ENCODE measurements around the gene KDM6B. TPM values are rescaled to one million over a fixed set of nuclear protein-coding genes. Genes with fewer than 3 reads are reported as not detected.
A peak's percentile ranks its signal among the peaks of the same experiment; 100 is the strongest.

The KDM6B gene
- total RNA-seq, 1 experiment from 2014 or later = 29.0 TPM

- DNase-seq = peak; percentile 80
- Mint-ChIP-seq H3K36me3 (ENCODE audit: insufficient read depth, unreplicated experiment) (peaks cover 86% of the 10 kb centered on the region), H3K4me3 (ENCODE audit: low read depth, unreplicated experiment) (peak overlapping the region; percentile 96), H3K27me3 (ENCODE audit: unreplicated experiment) (no peaks in the 10 kb centered on the region), H3K4me1 (ENCODE audit: low read depth, unreplicated experiment) (peaks cover 28% of the 10 kb centered on the region), H3K27ac (ENCODE audit: unreplicated experiment) (peak overlapping the region; percentile 97), H3K9me3 (ENCODE audit: low read depth, unreplicated experiment) (no peaks in the 10 kb centered on the region)
- TF ChIP-seq, protein P1, sequence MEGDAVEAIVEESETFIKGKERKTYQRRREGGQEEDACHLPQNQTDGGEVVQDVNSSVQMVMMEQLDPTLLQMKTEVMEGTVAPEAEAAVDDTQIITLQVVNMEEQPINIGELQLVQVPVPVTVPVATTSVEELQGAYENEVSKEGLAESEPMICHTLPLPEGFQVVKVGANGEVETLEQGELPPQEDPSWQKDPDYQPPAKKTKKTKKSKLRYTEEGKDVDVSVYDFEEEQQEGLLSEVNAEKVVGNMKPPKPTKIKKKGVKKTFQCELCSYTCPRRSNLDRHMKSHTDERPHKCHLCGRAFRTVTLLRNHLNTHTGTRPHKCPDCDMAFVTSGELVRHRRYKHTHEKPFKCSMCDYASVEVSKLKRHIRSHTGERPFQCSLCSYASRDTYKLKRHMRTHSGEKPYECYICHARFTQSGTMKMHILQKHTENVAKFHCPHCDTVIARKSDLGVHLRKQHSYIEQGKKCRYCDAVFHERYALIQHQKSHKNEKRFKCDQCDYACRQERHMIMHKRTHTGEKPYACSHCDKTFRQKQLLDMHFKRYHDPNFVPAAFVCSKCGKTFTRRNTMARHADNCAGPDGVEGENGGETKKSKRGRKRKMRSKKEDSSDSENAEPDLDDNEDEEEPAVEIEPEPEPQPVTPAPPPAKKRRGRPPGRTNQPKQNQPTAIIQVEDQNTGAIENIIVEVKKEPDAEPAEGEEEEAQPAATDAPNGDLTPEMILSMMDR (IDR thresholded peaks at IDR 0.05; ENCODE audit: unreplicated experiment) = no peak
- intact Hi-C loops (cut with micrococcal nuclease; ENCODE audit: unreplicated experiment) = loop anchor here (2.0 kb wide), 1 partner anchor 13 kb away; the partner anchor contains the start of gene NAA38
- CTCF ChIA-PET = interaction anchor here (1.6 to 1.8 kb wide), 2 partner anchors 9 to 100 kb away, joined by 4 to 7 read pairs; no protein-coding TSS in a partner anchor
- no TSS peak for BruUV-seq (replicated peaks)
Measured at GRCh38 chr17:7843536-7844291, 9.7 kb downstream of the KDM6B start.

GRCh38 chr17:7844292-7845154 lies 10.5 kb downstream of the KDM6B start:
- intact Hi-C loops (cut with micrococcal nuclease; ENCODE audit: unreplicated experiment) = no loop called here
- H3K36me3 Mint-ChIP-seq (ENCODE audit: insufficient read depth, unreplicated experiment) = peaks cover 87% of the 10 kb centered on the region
- H3K4me3 Mint-ChIP-seq (ENCODE audit: low read depth, unreplicated experiment) = peak overlapping the region; percentile 96
- CTCF ChIA-PET = interaction anchor here (0.8 to 1.8 kb wide), 4 partner anchors 9 to 19 kb away, joined by 3 to 7 read pairs (median 4); partner anchors contain the start of gene NAA38
- peaks cover 20% of the 10 kb centered on the region for H3K4me1 Mint-ChIP-seq (ENCODE audit: low read depth, unreplicated experiment)
- peak; percentile 90 for DNase-seq
- no peaks in the 10 kb centered on the region for H3K27me3 Mint-ChIP-seq (ENCODE audit: unreplicated experiment)
- H3K9me3 Mint-ChIP-seq (ENCODE audit: low read depth, unreplicated experiment) = no peaks in the 10 kb centered on the region
- BruUV-seq (replicated peaks) = no TSS peak
- TF ChIP-seq, protein P1 (IDR thresholded peaks at IDR 0.05; ENCODE audit: unreplicated experiment) = no peak
- peak overlapping the region; percentile 97 for H3K27ac Mint-ChIP-seq (ENCODE audit: unreplicated experiment)

DNA sequence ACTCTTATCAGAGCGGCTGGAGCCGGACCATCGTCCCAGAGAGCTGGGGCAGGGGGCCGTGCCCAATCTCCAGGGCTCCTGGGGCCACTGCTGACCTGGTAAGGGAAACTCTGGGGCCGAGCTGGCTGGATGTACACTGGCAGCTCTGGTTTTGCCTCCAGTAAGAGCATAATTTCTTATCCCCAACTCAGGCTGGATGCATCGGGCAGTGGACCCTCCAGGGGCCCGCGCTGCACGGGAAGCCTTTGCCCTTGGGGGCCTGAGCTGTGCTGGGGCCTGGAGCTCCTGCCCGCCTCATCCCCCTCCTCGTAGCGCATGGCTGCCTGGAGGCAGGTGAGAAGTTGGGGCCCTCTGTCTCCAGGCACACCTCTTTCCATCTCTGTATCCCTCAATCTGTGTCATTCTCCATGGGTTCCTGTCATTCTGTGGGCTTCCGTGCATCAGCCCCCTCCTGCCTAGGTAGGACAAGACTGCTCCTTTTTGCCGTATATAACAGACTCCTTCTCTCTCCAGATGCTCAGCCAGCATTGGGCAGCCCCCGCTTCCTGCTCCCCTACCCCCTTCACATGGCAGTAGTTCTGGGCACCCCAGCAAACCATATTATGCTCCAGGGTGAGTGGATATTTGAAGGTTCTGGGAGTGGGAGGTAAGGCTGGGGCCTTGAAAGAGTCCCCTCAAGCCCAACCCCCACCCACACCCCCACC lies 11.5 kb downstream of the KDM6B start:
- H3K4me1 Mint-ChIP-seq (ENCODE audit: low read depth, unreplicated experiment) = peaks cover 12% of the 10 kb centered on the region
- peaks cover 86% of the 10 kb centered on the region for H3K36me3 Mint-ChIP-seq (ENCODE audit: insufficient read depth, unreplicated experiment)
- peak overlapping the region; percentile 97 for H3K27ac Mint-ChIP-seq (ENCODE audit: unreplicated experiment)
- H3K4me3 Mint-ChIP-seq (ENCODE audit: low read depth, unreplicated experiment) = peak overlapping the region; percentile 96
- no peaks in the 10 kb centered on the region for H3K9me3 Mint-ChIP-seq (ENCODE audit: low read depth, unreplicated experiment)
- CTCF ChIA-PET = interaction anchor here (0.8 to 1.1 kb wide), 3 partner anchors 11 to 20 kb away, joined by 3 to 5 read pairs (median 3); partner anchors contain the start of gene NAA38
- no peaks in the 10 kb centered on the region for H3K27me3 Mint-ChIP-seq (ENCODE audit: unreplicated experiment)
- TF ChIP-seq, protein P1 (IDR thresholded peaks at IDR 0.05; ENCODE audit: unreplicated experiment) = no peak
- intact Hi-C loops (cut with micrococcal nuclease; ENCODE audit: unreplicated experiment) = no loop called here
- no TSS peak for BruUV-seq (replicated peaks)
- no peak for DNase-seq

All from Calu3 (cell line).